Stimulated activated CD4-positive, alpha-beta T cell treated with anti-CD3 and anti-CD28 coated beads, Interleukin-2, amount 100 ng/mL, for 4 hours (primary cell): ENCODE data around the gene FAM120B.
A peak's percentile ranks its signal among the peaks of the same experiment; 100 is the strongest.

Experiments used
- DNase-seq: peaks from one replicate; pipeline ENCODE4 v3.0.0-alpha.2; 2020; ENCODE audit warnings: low read depth

The FAM120B gene

GRCh38 chr6:170271771-170272314 lies 34.7 kb upstream of the FAM120B start:
- DNase-seq = peak; percentile 67

DNA sequence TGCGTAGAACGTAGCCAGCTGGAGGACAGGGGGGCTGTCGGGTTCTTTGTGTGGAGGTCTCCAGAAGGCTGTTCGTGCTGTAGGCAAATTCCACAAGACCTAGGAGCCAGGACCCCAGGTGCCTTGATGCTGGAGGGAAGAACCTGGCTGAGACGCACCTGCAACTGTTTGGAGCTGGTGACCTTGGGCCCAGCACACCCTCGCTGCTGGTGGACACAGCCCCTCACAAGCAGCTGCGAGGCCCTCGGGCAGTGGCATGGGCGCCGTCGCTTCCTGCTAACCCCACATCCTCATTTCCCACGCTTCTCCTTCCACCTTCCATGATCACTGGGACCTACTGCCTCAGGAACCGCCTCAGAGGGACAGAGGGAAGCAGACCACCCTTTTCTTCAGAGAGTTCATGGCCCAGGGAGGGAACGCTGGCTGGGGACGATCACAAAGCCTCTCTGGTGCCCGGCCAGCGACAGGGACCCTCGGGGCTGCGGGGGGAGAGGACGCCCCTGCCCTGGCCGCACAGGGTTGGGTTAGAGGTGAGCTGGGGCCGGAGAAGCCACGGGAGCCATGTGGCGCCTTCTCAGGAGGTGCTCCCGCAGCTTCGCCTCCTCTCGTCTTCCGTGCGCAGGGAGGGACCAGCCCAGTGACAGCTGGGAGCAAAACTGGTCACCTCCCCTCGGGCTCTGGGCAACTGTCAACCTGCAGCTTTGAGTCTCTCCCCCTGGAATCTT lies 34.1 kb upstream of the FAM120B start:
- DNase-seq = no peak

DNA sequence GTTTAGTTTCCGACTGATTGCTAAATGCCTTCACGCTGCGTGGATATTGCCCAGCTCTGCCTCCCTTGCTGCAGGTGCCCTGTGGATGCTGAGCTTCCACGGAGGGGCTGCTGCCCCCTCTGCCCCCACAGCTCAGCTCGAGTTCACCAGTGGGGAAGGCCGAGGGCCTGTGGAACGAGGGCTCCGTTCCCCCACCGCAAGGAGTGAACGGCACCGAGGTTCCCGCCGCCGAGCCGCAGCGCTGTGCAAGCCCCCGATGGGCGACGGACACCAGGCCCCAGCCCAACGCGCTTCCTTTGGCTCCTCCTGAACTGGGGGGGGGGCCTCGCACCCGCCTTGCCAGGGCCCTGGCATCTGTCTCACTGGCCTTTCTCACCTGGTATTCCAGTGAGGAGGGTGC lies 33.4 kb upstream of the FAM120B start:
- no peak for DNase-seq

GRCh38 chr6:170273681-170274080 lies 32.9 kb upstream of the FAM120B start:
- no peak for DNase-seq

DNA sequence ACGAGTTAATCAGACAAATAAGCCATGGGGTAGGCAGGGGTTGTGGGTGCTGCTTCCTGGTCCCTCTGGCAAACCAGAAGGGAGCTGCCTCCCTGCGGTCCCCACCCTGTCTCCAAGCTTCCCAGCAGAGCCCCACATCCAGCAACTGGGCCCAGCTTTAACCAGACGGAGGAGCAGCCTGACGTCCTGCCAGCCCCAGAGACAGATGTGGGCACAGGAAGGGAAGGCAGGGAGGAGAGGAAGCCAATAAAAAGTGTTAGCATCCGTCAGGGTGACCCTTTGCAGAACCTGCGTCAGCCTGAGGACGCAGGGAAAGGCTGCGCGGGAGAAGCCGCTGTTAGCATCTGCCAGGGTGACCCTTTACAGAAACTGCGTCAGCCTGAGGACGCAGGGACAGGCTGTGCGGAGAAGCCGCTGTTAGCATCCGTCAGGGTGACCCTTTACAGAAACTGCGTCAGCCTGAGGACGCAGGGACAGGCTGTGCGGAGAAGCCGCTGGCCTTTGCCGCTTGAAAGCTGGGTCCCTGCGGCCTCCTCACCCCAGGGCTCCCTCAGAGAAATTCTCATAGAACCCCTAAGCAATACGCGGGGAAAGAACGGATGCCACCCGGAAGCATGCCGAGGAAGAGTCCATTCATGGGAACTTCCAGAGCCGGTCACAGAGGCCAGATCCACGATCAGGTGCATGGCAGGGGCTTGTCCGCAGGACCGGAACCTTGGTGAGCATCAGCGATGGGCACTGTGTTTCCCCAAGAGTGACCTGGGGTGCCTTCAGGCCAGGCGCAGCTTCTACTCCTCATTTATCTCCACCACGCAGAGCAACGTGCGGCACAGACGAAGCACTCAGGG lies 31.6 kb upstream of the FAM120B start:
- no peak for DNase-seq

- DNase-seq = no peak
These were observed 30.0 kb upstream of the FAM120B start for GRCh38 chr6:170276369-170277057.

DNA sequence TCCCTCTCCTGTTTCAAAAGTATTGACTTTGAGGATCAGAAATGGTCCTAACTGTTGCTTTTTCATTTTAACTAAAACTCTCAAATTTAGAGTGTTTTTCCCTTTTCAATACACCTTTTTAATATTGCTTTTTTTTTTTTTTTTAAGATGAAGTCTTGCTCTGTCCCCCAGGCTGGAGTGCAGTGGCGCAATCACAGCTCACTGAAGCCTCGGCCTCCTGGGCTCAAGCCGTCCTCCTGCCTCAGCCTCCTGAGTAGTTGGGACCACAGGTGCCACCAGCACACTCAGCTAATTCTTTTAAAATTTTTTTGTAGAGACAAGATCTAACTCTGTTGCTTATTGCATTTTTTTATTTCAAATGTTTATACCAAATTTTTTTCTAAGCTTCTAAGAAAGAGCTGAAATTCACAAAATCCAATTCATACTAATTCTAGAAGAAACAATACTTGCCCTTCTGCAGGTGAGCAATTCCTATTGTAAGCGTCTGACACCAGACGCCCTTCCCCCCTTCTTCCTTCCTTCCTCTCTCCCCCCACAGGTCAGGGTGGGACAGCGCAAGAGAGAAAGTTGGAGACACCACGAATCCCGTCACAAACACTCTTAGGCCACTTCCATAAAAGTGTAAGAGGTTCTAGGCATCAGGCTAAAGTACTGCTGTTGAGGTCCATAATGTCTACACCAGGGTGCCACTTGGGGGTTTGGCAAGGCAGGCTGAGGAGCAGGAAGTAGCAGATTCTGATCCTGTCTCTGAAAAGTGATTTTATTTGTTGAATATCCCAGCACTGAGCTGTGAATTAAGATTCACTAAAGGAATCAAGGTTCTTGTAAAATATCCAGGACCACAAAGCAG lies 28.4 kb upstream of the FAM120B start:
- DNase-seq = no peak

GRCh38 chr6:170278743-170279094 lies 27.8 kb upstream of the FAM120B start:
- DNase-seq = no peak

- no peak for DNase-seq
These were observed 27.1 kb upstream of the FAM120B start for GRCh38 chr6:170279426-170279825.

DNA sequence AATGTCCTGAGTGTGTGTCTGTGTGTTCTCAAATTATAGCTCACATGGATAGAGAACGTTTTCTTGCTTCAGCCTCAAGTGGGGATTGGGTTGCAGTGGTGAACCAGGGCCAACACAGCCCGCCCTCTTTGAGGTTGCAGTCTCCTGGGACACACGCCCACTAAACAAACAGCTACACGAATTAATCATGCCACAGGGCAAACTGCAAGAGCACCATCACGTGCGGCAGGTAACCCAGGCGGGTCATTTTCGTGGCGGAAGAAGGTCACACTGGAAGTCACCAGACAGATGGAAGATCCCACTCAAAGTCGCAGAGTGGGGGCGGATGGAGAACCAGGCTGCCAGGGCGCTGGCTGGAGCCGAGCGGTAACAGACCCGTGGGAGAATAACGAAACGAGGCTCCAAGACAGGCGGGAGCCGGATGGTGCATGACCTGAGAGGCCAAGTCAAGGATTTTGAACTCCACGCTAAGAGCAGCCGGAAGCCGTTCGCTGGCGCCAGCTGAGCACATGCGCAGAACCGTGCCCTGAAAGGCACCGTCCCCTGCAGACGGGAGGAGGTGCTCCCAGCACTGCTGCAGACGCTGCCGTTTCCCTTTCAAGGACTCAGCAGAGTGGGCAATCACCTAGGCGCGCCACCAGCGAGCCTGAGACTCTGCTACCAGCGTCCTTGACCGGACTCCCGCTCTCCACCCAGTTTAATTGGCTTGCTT lies 26.4 kb upstream of the FAM120B start:
- DNase-seq = no peak

GRCh38 chr6:170280689-170281045 lies 25.9 kb upstream of the FAM120B start:
- DNase-seq = no peak

DNA sequence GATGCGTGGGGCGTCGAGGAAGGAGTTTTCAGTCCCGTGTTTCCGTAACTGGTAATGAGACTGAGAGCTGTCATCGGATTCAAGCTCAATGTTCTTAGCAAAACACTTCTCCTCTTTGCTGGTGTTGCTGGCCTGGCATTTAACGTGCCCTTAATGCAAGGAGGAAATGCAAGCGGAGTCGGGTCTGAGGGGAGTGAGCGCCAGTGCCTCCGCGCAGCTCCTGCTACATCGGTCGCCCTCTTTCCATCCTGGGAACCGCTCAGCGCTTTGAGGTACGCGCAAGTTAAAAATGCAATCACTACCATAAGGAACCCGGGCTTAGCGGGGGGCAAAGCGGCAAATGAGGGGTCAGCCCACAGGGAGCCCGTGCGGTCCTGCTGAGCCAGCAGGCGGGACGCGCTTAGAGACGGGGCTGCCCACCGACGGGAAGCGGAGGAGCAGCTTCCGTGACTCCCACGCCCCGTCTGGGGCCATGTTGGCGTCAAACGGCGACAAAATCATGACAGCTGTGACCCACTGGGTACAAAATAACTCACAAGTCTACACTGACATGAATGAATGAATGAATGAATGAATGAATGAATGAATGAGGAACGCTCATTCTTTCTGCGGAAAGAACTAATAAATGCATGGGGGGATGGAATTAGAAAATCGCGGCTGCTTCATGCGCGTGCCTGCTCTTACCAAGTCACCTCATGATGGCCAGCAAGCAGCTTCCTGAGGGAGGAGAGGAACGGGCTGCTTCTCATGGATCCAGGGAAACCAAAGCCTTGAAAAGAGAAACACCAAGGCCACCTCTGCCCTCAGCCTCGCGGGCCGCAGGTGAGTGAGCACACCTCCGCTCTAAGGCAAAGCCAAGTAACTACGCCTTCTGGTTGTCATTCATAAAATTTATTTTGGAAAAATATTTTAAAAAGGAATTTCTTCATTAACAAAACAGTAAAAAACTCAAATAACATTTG lies 24.9 kb upstream of the FAM120B start:
- no peak for DNase-seq

DNA sequence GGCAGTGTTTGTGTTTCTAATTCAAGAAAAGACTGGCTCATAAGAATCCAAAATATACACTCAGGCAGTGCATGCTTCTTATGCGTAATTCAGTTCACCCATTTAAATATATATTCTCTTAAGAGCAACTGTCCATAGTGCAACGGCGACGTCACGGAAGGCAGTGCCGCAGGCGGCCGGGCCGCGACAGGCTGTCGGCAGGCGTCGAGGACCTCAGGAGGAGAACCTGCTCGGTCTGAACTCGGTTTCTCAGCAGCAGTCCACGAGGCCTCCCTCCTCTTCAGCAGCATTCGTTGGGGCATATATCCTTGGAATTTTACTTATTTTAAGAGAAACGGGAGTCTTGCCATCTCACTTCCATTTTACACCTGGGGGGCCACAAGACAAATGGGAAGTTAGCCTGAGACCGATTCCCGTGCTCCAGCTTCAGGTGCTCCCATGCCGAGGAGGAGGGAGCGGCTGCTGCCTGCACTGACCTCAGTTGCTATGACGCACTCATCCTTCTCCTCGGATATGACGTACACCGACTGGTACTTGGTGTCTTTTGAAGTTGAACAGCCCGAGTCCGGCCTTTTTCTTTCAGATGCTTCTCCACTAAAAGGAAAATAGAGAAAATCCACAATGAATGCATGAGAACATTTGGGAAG lies 23.9 kb upstream of the FAM120B start:
- DNase-seq = no peak

DNA sequence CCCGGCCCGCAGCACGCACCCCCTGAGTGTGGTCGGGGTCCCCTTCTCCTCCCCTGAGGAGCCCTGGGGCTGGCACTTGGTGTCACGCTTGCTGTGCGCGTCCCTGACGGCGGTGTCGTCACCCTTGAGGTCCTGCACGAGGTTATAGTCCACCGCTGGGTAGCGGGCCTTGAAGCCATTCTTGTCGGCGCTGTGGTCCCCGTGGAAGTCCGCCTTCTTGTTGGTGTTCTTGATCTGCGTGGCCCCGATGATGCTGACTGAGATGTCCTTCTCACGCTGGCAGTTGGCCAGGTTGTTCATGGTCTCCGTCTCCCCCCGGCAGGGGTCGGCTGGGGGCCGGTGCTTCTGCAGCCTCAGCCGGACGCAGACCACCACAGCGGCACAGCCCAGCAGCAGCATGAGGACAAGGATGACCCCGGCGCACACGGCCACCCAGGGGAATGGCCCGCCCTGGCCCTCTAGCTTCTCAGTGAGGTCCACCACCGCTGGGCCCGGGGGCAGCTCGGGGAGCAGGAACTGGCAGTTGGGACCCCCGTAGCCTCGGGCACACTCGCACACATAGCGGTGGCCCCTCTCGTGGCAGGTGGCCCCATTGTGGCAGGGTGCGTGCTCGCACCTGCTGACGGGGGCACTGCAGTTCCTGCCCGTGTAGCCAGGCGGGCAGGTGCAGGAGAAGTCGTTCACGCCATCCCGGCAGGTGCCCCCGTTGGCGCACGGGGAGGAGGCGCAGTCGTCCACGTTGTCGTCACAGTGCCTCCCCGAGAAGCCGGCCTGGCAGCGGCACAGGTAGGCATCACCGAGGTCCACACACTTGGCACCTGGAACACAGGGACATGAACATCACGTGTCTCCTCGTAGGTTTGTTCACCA lies 23.1 kb upstream of the FAM120B start:
- no peak for DNase-seq

DNA sequence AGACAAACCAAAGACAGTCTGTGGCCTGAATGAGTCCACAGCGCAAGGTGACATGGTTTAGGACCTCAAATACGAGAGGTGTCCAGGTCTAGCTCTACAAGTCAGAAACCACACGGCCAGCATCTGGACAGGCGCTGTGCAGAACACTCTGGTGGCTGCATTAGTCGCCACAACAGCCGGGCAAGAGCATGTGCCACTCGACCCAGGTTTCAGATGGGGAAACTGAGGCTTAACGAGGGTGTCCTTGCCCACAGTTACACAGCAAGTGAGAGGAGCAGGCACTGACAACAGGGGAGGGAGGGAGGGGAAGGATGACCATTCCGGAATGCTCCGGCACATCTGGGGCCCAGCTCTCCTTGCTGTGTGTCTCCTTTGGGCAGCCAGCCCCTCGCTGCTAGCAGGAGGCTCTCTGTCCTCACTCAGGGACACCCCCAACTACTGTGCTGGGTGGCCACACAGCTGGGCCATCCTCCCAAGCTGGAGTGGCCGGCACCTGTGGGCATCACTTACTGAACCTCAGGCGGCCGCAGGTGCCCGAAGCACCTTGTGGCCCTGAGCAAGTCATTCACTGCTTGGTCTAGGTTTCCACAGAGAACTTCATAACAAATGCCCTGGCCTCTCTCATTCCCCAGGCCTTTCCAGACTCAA lies 22.3 kb upstream of the FAM120B start:
- no peak for DNase-seq

DNA sequence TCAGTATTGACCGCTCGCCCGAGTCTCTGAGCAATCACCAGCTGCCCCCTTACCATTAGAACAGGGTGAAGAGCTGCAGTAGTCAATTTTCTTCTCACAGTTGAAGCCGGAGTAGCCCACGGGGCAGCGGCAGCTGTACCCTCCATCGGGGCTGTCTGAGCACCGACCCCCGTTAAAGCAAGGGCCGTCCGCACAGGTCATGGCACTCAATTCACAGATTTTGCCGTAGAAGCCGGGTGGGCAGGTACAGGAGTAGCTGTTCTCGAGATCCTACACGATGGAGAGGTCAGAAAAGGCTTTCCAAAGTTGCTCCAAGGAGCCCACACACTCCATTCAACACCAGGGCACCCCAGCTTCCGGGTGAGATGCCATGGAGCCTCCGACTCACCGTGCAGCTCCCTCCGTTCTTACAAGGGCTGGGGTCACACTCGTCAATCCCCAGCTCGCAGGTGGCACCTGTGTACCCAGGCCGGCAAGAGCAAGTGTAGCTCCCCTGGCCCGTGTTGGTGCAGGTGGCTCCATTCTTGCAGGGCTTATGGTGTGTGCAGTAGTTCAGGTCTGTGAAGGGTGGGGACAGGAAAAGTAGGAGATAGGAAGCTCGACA lies 21.6 kb upstream of the FAM120B start:
- DNase-seq = no peak

GRCh38 chr6:170285482-170285881 lies 21.1 kb upstream of the FAM120B start:
- DNase-seq = no peak
